Astrocyte (in vitro differentiated cells and primary cell): ENCODE data around the gene FARS2. TPM values are rescaled to one million over a fixed set of nuclear protein-coding genes. Genes with fewer than 3 reads are reported as not detected.

Source experiments
- DNase-seq: peaks from one replicate; pipeline ENCODE4 v3.0.0-alpha.2; 2010; ENCODE audit warnings: low read depth
- FAIRE-seq: peaks from 2 replicates; lab custom pipeline; 2011; peaks lifted over from hg19 to GRCh38; lab: Jason Lieb, UNC
- H2AFZ ChIP-seq: 2 replicates; pipeline ENCODE4 v1.6.0; 2012; ENCODE audit warnings: low read depth, low read length, inconsistent platforms
- H3K27ac ChIP-seq: 2 replicates; pipeline ENCODE4 v1.5.1; 2011; ENCODE audit warnings: low read depth, low read length, inconsistent platforms
- H3K27me3 ChIP-seq: 2 replicates; pipeline ENCODE4 v1.6.0; 2011; ENCODE audit warnings: low read length, inconsistent platforms; ENCODE audit not compliant: insufficient read depth
- H3K36me3 ChIP-seq: 2 replicates; pipeline ENCODE4 v1.5.1; 2011; ENCODE audit warnings: low read length, inconsistent platforms; ENCODE audit not compliant: insufficient read depth
- H3K4me1 ChIP-seq: 2 replicates; pipeline ENCODE4 v1.5.1; 2011; ENCODE audit warnings: low read length, inconsistent platforms; ENCODE audit not compliant: insufficient read depth
- H3K4me2 ChIP-seq: 2 replicates; pipeline ENCODE4 v1.6.0; 2012; ENCODE audit warnings: low read length, inconsistent platforms
- H3K4me3 ChIP-seq: 2 replicates; pipeline ENCODE4 v1.5.1; 2011; ENCODE audit warnings: low read depth, mild to moderate bottlenecking, low read length, inconsistent platforms; ENCODE audit not compliant: insufficient read depth
- H3K79me2 ChIP-seq: 2 replicates; pipeline ENCODE4 v1.6.0; 2012; ENCODE audit warnings: mild to moderate bottlenecking, low read length, inconsistent platforms; ENCODE audit not compliant: insufficient read depth
- H3K9ac ChIP-seq: 2 replicates; pipeline ENCODE4 v1.6.0; 2012; ENCODE audit warnings: mild to moderate bottlenecking, low read length, inconsistent platforms
- H3K9me3 ChIP-seq: 2 replicates; pipeline ENCODE4 v1.5.1; 2012; ENCODE audit warnings: low read depth, mild to moderate bottlenecking, low read length, inconsistent platforms; ENCODE audit not compliant: insufficient read depth
- H4K20me1 ChIP-seq: 2 replicates; pipeline ENCODE4 v1.6.0; 2012; ENCODE audit warnings: low read length, inconsistent platforms; ENCODE audit not compliant: insufficient read depth
- H3K27ac Mint-ChIP-seq: one replicate; pipeline ENCODE4 v1.8.0; 2021; ENCODE audit warnings: mild to moderate bottlenecking, mixed read lengths; ENCODE audit not compliant: unreplicated experiment
- H3K27me3 Mint-ChIP-seq: one replicate; pipeline ENCODE4 v1.8.0; 2021; ENCODE audit warnings: low read depth, mixed read lengths; ENCODE audit not compliant: unreplicated experiment
- H3K36me3 Mint-ChIP-seq: one replicate; pipeline ENCODE4 v1.8.0; 2021; ENCODE audit warnings: low read depth, mixed read lengths; ENCODE audit not compliant: unreplicated experiment
- H3K4me1 Mint-ChIP-seq: one replicate; pipeline ENCODE4 v1.8.0; 2021; ENCODE audit warnings: low read depth, mixed read lengths; ENCODE audit not compliant: unreplicated experiment
- H3K4me3 Mint-ChIP-seq: one replicate; pipeline ENCODE4 v1.8.0; 2021; ENCODE audit warnings: mild to moderate bottlenecking, moderate library complexity, mixed read lengths; ENCODE audit not compliant: unreplicated experiment
- H3K9me3 Mint-ChIP-seq: one replicate; pipeline ENCODE4 v1.8.0; 2021; ENCODE audit warnings: mild to moderate bottlenecking, mixed read lengths; ENCODE audit not compliant: unreplicated experiment
- EZH2 ChIP-seq: IDR thresholded peaks from 2 replicates; pipeline ENCODE4 v1.6.1; 2012; ENCODE audit warnings: mild to moderate bottlenecking, low read length, inconsistent platforms; ENCODE audit not compliant: insufficient read depth
- total RNA-seq: library from RNA; stranded (reverse); gene quantifications from 2 replicates; pipeline ENCODE4 v1.2.1, GENCODE V29; 2021
- TF ChIP-seq, protein P1 (sequence below): IDR thresholded peaks from 2 replicates; pipeline ENCODE4 v1.5.1; 2011; ENCODE audit warnings: low read depth, mild to moderate bottlenecking, inconsistent platforms, low read length, moderate library complexity; ENCODE audit not compliant: insufficient read depth

FARS2 gene
- total RNA-seq, 1 donor from 2014 or later, result 13.3 TPM

DNA sequence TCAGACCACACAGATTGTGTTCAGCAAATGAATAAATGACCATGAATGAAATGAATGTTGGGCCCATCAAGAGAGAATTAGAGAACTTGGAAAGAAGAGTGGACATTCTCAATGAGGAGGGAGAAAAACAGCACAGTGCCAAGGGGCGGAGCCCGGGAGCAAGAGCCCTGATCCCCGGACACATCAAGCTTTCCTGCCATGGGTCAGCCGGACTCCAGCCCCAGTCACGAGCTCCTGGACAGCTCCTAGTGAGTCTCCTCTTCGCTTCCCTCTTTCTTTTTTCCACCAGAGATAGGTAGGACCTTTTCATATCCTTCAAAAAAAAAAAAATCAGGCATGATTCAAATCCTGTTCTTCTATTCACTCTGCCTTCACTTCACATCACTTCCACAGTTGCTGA lies 471.2 kb downstream of the FARS2 start:
- Mint-ChIP-seq H3K27me3 (no peaks in the 10 kb centered on the region), H3K9me3 (peaks cover 2% of the 10 kb centered on the region), H3K27ac (no peak overlapping the region), H3K4me3 (no peak overlapping the region), H3K4me1 (peaks cover 4% of the 10 kb centered on the region), H3K36me3 (peaks cover 2% of the 10 kb centered on the region)
- FAIRE-seq (no peak), DNase-seq (no peak)
- no peaks in the 10 kb centered on the region for H4K20me1 ChIP-seq
- no peak for TF ChIP-seq EZH2
- TF ChIP-seq, protein P1, sequence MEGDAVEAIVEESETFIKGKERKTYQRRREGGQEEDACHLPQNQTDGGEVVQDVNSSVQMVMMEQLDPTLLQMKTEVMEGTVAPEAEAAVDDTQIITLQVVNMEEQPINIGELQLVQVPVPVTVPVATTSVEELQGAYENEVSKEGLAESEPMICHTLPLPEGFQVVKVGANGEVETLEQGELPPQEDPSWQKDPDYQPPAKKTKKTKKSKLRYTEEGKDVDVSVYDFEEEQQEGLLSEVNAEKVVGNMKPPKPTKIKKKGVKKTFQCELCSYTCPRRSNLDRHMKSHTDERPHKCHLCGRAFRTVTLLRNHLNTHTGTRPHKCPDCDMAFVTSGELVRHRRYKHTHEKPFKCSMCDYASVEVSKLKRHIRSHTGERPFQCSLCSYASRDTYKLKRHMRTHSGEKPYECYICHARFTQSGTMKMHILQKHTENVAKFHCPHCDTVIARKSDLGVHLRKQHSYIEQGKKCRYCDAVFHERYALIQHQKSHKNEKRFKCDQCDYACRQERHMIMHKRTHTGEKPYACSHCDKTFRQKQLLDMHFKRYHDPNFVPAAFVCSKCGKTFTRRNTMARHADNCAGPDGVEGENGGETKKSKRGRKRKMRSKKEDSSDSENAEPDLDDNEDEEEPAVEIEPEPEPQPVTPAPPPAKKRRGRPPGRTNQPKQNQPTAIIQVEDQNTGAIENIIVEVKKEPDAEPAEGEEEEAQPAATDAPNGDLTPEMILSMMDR, result no peak
- H3K9me3 ChIP-seq, result no peaks in the 10 kb centered on the region
- H3K4me1 ChIP-seq, result peaks cover 7% of the 10 kb centered on the region
- no peak overlapping the region for H3K4me3 ChIP-seq
- no peaks in the 10 kb centered on the region for H3K79me2 ChIP-seq
- H3K4me2 ChIP-seq, result no peak overlapping the region
- no peak overlapping the region for H3K27ac ChIP-seq
- no peaks in the 10 kb centered on the region for H3K27me3 ChIP-seq
- no peaks in the 10 kb centered on the region for H3K36me3 ChIP-seq
- H2AFZ ChIP-seq, result no peak overlapping the region
- no peak overlapping the region for H3K9ac ChIP-seq

DNA sequence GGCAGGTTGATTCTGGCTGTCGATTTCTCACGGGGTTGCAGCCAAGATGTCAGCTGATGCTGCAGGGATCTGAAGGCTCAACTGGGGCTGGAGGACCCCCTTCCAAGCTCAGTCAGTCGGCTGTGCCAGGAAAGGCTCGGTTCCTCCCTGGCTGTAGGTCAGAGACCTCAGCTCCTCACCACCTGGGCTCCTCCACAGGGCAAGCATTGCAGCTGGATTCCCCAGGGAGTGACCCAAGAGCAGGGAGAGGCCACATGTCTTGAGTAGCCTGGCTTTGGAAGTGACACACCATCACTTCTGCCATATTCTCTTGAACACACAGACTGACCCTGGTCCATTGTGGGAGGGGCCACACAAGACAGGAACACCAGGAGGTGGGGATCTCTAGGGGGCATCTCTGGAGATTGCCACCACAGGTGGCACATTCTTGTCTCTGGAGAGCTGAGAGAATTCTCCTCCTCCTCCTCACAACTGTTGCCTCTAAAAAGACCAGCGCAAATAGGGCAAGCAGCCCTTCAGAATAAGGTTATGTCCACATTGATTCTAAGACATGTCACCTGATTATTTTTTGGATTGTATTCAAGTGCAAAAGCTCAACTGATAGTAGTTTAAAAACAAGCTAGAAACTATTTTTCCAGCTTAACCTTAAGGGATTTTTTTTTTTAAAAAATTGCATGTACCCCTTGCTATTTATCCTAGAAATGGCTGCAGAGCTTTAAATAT lies 474.9 kb downstream of the FARS2 start:
- Mint-ChIP-seq H3K9me3 (peaks cover under 1% of the 10 kb centered on the region), H3K27ac (peak overlapping the region; percentile 3), H3K27me3 (peaks cover 2% of the 10 kb centered on the region), H3K36me3 (peaks cover 2% of the 10 kb centered on the region), H3K4me1 (no peaks in the 10 kb centered on the region), H3K4me3 (no peak overlapping the region)
- no peak overlapping the region for H3K4me2 ChIP-seq
- no peaks in the 10 kb centered on the region for H3K27me3 ChIP-seq
- H2AFZ ChIP-seq, result no peak overlapping the region
- H3K4me1 ChIP-seq, result no peaks in the 10 kb centered on the region
- no peaks in the 10 kb centered on the region for H4K20me1 ChIP-seq
- FAIRE-seq (no peak), DNase-seq (no peak)
- no peak for TF ChIP-seq EZH2
- TF ChIP-seq, protein P1, result no peak
- no peak overlapping the region for H3K4me3 ChIP-seq
- no peak overlapping the region for H3K27ac ChIP-seq
- H3K36me3 ChIP-seq, result no peaks in the 10 kb centered on the region
- no peak overlapping the region for H3K9ac ChIP-seq
- H3K9me3 ChIP-seq, result no peaks in the 10 kb centered on the region
- no peaks in the 10 kb centered on the region for H3K79me2 ChIP-seq

DNA sequence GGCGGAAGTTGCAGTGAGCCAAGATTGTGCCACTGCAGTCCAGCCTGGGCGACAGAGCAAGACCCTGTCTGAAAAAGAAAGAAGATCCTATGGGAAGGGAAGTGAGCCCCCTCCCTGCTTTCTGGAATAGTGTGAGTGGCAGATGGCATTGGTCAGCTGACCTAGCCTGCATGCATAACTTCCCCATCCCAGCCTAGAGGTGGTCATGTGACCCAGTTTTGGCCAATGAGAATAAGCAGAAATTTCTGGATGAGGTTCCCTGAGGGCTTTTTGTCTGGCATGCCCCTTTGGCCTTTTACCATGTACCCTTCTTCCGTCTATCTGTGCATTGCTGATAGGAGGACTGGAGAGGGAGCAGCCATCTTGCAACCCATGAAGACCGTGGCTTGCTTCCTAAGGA lies 476.1 kb downstream of the FARS2 start:
- no peaks in the 10 kb centered on the region for H3K4me1 ChIP-seq
- no peak overlapping the region for H2AFZ ChIP-seq
- DNase-seq (no peak), FAIRE-seq (no peak)
- Mint-ChIP-seq H3K27me3 (peaks cover 2% of the 10 kb centered on the region), H3K4me1 (no peaks in the 10 kb centered on the region), H3K27ac (no peak overlapping the region), H3K36me3 (peaks cover under 1% of the 10 kb centered on the region), H3K9me3 (no peaks in the 10 kb centered on the region), H3K4me3 (no peak overlapping the region)
- no peaks in the 10 kb centered on the region for H3K79me2 ChIP-seq
- no peak overlapping the region for H3K4me2 ChIP-seq
- H3K27ac ChIP-seq, result no peak overlapping the region
- no peak overlapping the region for H3K9ac ChIP-seq
- no peak for TF ChIP-seq EZH2
- TF ChIP-seq, protein P1, result no peak
- no peak overlapping the region for H3K4me3 ChIP-seq
- H4K20me1 ChIP-seq, result no peaks in the 10 kb centered on the region
- no peaks in the 10 kb centered on the region for H3K27me3 ChIP-seq
- no peaks in the 10 kb centered on the region for H3K36me3 ChIP-seq
- H3K9me3 ChIP-seq, result no peaks in the 10 kb centered on the region
